Heart right ventricle (tissue), 16 donors: ENCODE measurements around the gene BPIFB4. TPM values are rescaled to one million over a fixed set of nuclear protein-coding genes. Genes with fewer than 3 reads are reported as not detected.

ENCODE experiments used
- ATAC-seq, 8 donors: fragments of 200-7000 bp; cut with Tn5 transposase; one replicate each; pipeline ENCODE4 v1.9.1; 2020; ENCODE audit warnings: mild to moderate bottlenecking in 8 of 8, moderate library complexity in 8 of 8, moderate number of reproducible peaks in 1 of 8
- DNase-seq, 2 donors: peaks; one replicate each; pipeline ENCODE4 v3.0.0-alpha.2; 2020
- H3K27ac ChIP-seq, 10 donors: fragments of 200-600 bp; sonication (generic) in 2 of 10; one replicate each; pipeline versions ENCODE4 v1.5.0 to v1.8.0; 2020 to 2022; ENCODE audit warnings: mild to moderate bottlenecking in 3 of 10
- H3K27me3 ChIP-seq, 7 donors: fragments of 200-600 bp; one replicate each; pipeline ENCODE4 v1.8.0; 2021 to 2022; ENCODE audit warnings: mild to moderate bottlenecking in 2 of 7
- H3K36me3 ChIP-seq, 9 donors: fragments of 200-600 bp; sonication (generic) in 1 of 9; one replicate each; pipeline versions ENCODE4 v1.5.0 to v1.8.0; 2020 to 2022; ENCODE audit warnings: mild to moderate bottlenecking in 2 of 9
- H3K4me1 ChIP-seq, 9 donors: fragments of 200-600 bp; sonication (generic) in 1 of 9; one replicate each; pipeline versions ENCODE4 v1.5.0 to v1.8.0; 2020 to 2022; ENCODE audit warnings: mild to moderate bottlenecking in 4 of 9
- H3K4me3 ChIP-seq, 10 donors: fragments of 200-600 bp; sonication (generic) in 2 of 10; one replicate each; pipeline versions ENCODE4 v1.5.0 to v1.8.0; 2020 to 2022; ENCODE audit warnings: mild to moderate bottlenecking in 7 of 10, moderate library complexity in 2 of 10
- H3K9me3 ChIP-seq, 11 donors: fragments of 200-600 bp in 10 of 11; sonication (generic) in 2 of 11; one replicate each; pipeline versions ENCODE4 v1.5.0 to v1.8.0; 2013 to 2022; ENCODE audit warnings: mild to moderate bottlenecking in 2 of 11, control low read depth in 1 of 11, moderate library complexity in 1 of 11
- WGBS, 2 donors: extraction: QIAGEN DNeasy Blood & Tissue Kit; methylation state at CpG; one replicate each; pipeline ENCODE4 v1.1.7; 2013; ENCODE audit warnings: inconsistent platforms in 1 of 2; 5-methylcytosine and 5-hydroxymethylcytosine counted together
- intact Hi-C, 10 donors: fragments of 100-400 bp; cut with DNase I; formaldehyde crosslinking; loops; one replicate each; pipeline versions ENCODE4 v1.11.1 to v1.14.2; 2022
- polyA plus RNA-seq, 2 donors: library from polyadenylated mRNA; stranded (reverse); fragments of 200-250 nt; gene quantifications; one replicate each; pipeline ENCODE4 v1.2.3, GENCODE V29; 2013
- total RNA-seq, 10 donors: library from RNA; stranded (reverse); fragmentation: NEBNext Ultra II Directional in 3 of 10; extraction: Animal tissue kit (Norgen Biotek cat#: 25700) in 3 of 10; gene quantifications; one replicate each; pipeline versions ENCODE4 v1.2.1 to v1.2.4, GENCODE V29; 2021 to 2023
- TF ChIP-seq, protein P1 (sequence below), 9 donors: fragments of 200-600 bp; sonication (generic) in 2 of 9; IDR thresholded peaks; one replicate each; pipeline versions ENCODE4 v1.5.0 to v1.8.0; 2021 to 2022; ENCODE audit warnings: antibody characterized with exemption in 9 of 9, mild to moderate bottlenecking in 5 of 9, moderate library complexity in 1 of 9
- donor health status: Arrhythmogenic right ventricular cardiomyopathy.
- donor health status: ischemic (EF 13 %, LVEDD 7.1; RV severe dilation, severe dysfunction).
- donor health status: healthy with polysubstance abuse.
- donor health status: DM: no; HTN: yes; CAD: no.
- donor health status: DM: no; HTN: no; CAD: no.
- donor health status: ischemic (EF 25% LVEDD 6.9; RV normal size, moderate dysfunction).
- donor health status: ischemic (EF 25% LVEDD 5.7; RV mildly dilated, moderate dysfunction).
- donor health status: healthy.
- donor health status: DM: yes; HTN: yes; CAD: no.
- donor health status: Ischemic cardiomyopathy.
- donor health status: ischemic (EF 35%, LVEDD 5.7; RV mildly dilated, moderate dysfunction).
- donor health status: nonischemic (EF 11% LVEDD 7.7; RV severe dilation, severe dysfunction).
- donor health status: DM: yes; HTN: yes; CAD: no.
- donor health status: PGD.
- donor health status: ischemic (EF 29% LVEDD 5.4; RV normal size, mild dysfunction).
- donor health status: nonischemic (EF 23%, LVEDD 6.1; RV moderate dilation, normal function).

The BPIFB4 gene
- total and polyA plus RNA-seq, 12 donors = not detected

DNA sequence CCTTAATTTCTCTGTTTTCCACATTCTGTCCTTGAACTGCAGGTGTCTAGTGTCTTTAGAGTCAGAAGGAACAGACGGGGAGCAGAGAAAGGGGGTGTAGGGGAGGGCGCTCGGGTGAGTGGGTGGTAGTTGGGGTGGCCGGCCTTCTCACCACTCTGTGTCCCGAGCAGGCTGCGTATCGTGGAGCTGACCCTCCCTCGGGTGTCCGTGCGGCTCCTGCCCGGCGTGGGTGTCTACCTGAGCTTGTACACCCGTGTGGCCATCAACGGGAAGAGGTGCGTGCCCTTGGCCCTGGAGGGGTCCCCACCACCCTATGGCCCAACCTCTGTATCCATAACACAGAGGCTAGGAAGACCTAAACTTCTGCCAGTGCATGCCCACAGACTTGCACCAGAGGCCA lies 5.3 kb downstream of the BPIFB4 start:
- WGBS, 2 donors = 87 to 92% methylated on average over 15 of the region's 15 CpGs
- Histone ChIP-seq H3K36me3 (no peaks in the 10 kb centered on the region), H3K27ac (no peak overlapping the region), H3K27me3 (peaks cover 0 to 15% (median 3%) of the 10 kb centered on the region in 7 donors), H3K4me1 (no peaks in the 10 kb centered on the region), H3K4me3 (no peak overlapping the region), H3K9me3 (no peaks in the 10 kb centered on the region)
- TF ChIP-seq, protein P1, sequence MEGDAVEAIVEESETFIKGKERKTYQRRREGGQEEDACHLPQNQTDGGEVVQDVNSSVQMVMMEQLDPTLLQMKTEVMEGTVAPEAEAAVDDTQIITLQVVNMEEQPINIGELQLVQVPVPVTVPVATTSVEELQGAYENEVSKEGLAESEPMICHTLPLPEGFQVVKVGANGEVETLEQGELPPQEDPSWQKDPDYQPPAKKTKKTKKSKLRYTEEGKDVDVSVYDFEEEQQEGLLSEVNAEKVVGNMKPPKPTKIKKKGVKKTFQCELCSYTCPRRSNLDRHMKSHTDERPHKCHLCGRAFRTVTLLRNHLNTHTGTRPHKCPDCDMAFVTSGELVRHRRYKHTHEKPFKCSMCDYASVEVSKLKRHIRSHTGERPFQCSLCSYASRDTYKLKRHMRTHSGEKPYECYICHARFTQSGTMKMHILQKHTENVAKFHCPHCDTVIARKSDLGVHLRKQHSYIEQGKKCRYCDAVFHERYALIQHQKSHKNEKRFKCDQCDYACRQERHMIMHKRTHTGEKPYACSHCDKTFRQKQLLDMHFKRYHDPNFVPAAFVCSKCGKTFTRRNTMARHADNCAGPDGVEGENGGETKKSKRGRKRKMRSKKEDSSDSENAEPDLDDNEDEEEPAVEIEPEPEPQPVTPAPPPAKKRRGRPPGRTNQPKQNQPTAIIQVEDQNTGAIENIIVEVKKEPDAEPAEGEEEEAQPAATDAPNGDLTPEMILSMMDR (IDR thresholded peaks at IDR 0.05) = no peak
- DNase-seq (no peak), ATAC-seq (no peak)
- intact Hi-C loops = no loop called here

DNA sequence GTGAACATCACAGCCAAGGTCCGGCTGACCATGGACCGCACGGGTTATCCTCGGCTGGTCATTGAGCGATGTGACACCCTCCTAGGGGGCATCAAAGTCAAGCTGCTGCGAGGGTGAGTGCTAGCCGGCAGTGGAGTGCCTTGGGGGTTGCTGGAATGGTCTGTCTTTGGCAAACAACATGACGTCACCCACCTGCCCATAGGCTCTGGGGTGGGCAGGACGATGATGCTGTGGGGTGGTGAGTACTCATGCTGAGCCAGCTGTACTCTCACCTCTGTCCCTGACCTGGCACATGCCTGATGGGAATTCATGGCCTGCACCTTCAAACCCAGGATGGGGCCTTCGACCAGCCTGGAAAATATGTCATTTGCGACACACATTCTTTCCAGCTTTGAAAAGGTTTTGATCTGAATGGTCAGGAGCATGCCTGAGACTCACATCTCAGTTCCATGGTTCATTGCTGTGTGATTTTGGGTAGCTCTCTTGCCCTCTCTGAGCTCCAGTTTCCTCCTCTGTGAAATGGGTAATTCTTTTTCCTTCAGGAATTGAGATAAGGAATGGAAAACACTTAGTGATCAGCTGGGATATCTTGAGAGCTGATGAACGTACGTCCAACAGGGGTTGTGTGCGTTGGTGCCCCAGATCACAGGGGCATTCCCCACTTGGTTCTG lies 6.7 kb downstream of the BPIFB4 start:
- Histone ChIP-seq H3K9me3 (no peaks in the 10 kb centered on the region), H3K27ac (no peak overlapping the region), H3K27me3 (peaks cover 0 to 21% (median 3%) of the 10 kb centered on the region in 7 donors), H3K4me3 (no peak overlapping the region), H3K36me3 (no peaks in the 10 kb centered on the region), H3K4me1 (no peaks in the 10 kb centered on the region)
- DNase-seq (no peak), ATAC-seq (no peak)
- TF ChIP-seq, protein P1 (IDR thresholded peaks at IDR 0.05) = no peak
- WGBS, 2 donors = 80 to 82% methylated on average over 14 of the region's 14 CpGs
- intact Hi-C loops = no loop called here

DNA sequence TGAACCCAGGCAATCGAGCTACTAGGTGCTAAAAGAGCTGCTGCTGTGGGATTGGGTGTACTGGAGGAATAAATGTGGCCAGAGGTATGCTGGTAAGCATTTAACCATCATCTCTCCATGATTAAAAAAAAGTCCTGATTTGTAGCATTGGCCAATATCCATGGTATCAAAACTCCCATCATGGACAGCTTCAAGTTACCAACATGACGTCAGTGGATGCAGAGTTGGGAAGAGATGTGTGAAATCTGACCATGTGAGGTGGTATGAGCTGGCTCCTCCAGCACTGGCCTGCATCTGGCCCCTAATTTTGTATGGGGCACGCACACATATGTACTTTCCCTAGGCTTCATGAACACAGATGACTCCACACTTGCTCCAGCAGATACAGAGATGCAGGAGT lies 11.7 kb downstream of the BPIFB4 start:
- H3K27me3 ChIP-seq = peaks cover 0 to 23% (median 0%) of the 10 kb centered on the region in 7 donors
- intact Hi-C loops = loop anchor here in 7 of 10 donors (5.0 to 10.0 kb wide), 4 partner anchors 184 to 416 kb away; partner anchors contain the start of gene C20orf203 (in 1 of the 7)
- no peak for ATAC-seq
- no peaks in the 10 kb centered on the region for H3K9me3 ChIP-seq
- no peak overlapping the region for H3K4me3 ChIP-seq
- no peak for DNase-seq
- no peaks in the 10 kb centered on the region for H3K4me1 ChIP-seq
- no peaks in the 10 kb centered on the region for H3K36me3 ChIP-seq
- 68 to 73% methylated on average over 3 of the region's 3 CpGs for WGBS, 2 donors
- no peak overlapping the region for H3K27ac ChIP-seq
- TF ChIP-seq, protein P1 (IDR thresholded peaks at IDR 0.05) = no peak

DNA sequence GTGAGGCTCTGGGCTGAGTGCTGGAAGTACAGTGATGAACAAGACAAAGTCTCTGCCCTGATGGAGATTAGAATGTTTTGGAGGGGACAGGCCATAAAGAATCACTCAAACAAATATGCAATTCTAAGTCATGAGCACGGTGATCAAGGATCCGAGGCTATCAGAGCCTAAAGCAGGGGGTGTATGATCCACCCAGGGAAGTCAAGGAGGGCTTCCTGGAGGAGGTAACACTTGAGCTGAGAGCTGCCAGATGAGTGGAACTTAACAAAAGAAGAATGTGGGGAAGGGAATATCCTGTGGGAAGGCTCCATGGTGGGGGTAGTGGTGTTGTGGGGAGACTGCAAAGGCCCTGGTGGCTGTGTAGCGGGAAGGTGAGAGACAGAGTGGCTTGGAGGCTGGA lies 12.2 kb downstream of the BPIFB4 start:
- no peak for ATAC-seq

More for the DNA sequence above, 12.2 kb downstream of the BPIFB4 start:
- H3K9me3 ChIP-seq = no peaks in the 10 kb centered on the region
- no peaks in the 10 kb centered on the region for H3K36me3 ChIP-seq
- H3K27ac ChIP-seq = no peak overlapping the region
- H3K4me3 ChIP-seq = no peak overlapping the region
- H3K27me3 ChIP-seq = peaks cover 0 to 27% (median 0%) of the 10 kb centered on the region in 7 donors
- no peaks in the 10 kb centered on the region for H3K4me1 ChIP-seq
- intact Hi-C loops = loop anchor here in 8 of 10 donors (2.0 to 10.0 kb wide), 5 partner anchors 184 to 417 kb away; partner anchors contain the start of gene C20orf203 (in 1 of the 8)
- 87 to 92% methylated on average over 3 of the region's 3 CpGs for WGBS, 2 donors
- TF ChIP-seq, protein P1 (IDR thresholded peaks at IDR 0.05) = no peak
- no peak for DNase-seq
